Effector memory CD4-positive, alpha-beta T cell (primary cell): ENCODE results near the gene ZNRF3.

ENCODE experiments used
- DNase-seq, 3 donors: peaks; one replicate each; pipeline ENCODE4 v3.0.0-alpha.2; 2020
- H3K27ac ChIP-seq: 2 replicates; pipeline ENCODE4 v1.7.0; 2013; ENCODE audit warnings: mild to moderate bottlenecking, low read length, moderate library complexity; ENCODE audit not compliant: insufficient read depth, poor library complexity, severe bottlenecking
- H3K27me3 ChIP-seq: replicated peaks from 2 replicates; pipeline ENCODE4 v1.7.0; 2013; ENCODE audit warnings: mild to moderate bottlenecking, low read length; ENCODE audit not compliant: insufficient read depth, control insufficient read depth, poor library complexity, severe bottlenecking
- H3K36me3 ChIP-seq: 2 replicates; pipeline ENCODE4 v1.7.0; 2013; ENCODE audit warnings: mild to moderate bottlenecking, low read length, moderate library complexity; ENCODE audit not compliant: control insufficient read depth, insufficient read depth
- H3K4me1 ChIP-seq: 2 replicates; pipeline ENCODE4 v1.7.0; 2013; ENCODE audit warnings: low read length, mild to moderate bottlenecking; ENCODE audit not compliant: control insufficient read depth, insufficient read depth, poor library complexity, severe bottlenecking
- H3K4me3 ChIP-seq: 2 replicates; pipeline ENCODE4 v1.7.0; 2013; ENCODE audit warnings: low read length, low read depth, mild to moderate bottlenecking; ENCODE audit not compliant: insufficient read depth, poor library complexity, severe bottlenecking
- H3K9me3 ChIP-seq: 2 replicates; pipeline ENCODE4 v1.7.0; 2013; ENCODE audit warnings: mild to moderate bottlenecking, low read length, moderate library complexity; ENCODE audit not compliant: control insufficient read depth

ZNRF3 gene

GRCh38 chr22:28978863-28979796 is 95.8 kb downstream of the ZNRF3 start:
- Histone ChIP-seq H3K36me3 (no peaks in the 10 kb centered on the region), H3K4me3 (no peak overlapping the region), H3K27ac (no peak overlapping the region), H3K9me3 (no peaks in the 10 kb centered on the region), H3K4me1 (no peaks in the 10 kb centered on the region), H3K27me3 (peaks cover 4% of the 10 kb centered on the region)
- DNase-seq = no peak

DNA sequence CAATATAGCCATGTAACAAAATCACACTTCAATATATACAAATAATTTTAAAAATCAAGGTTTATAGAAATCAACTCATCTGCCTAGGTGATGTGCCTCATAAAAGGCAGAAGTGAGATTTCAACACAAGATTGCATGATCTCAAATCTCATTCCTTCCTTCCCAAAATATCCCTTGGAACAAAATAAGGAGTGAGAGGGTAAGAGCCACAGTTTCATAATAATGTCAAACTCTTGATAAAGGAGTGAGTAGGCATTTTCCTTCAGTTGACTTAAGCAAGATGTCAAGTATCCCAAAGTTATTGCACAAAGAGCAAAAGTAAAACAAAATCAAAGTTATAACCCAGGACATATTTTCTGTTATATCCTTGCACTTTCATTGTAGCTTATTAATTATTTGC is 97.0 kb downstream of the ZNRF3 start:
- no peak overlapping the region for H3K27ac ChIP-seq
- H3K4me3 ChIP-seq = no peak overlapping the region
- no peaks in the 10 kb centered on the region for H3K9me3 ChIP-seq
- no peaks in the 10 kb centered on the region for H3K36me3 ChIP-seq
- no peaks in the 10 kb centered on the region for H3K4me1 ChIP-seq
- no peak for DNase-seq
- peaks cover 4% of the 10 kb centered on the region for H3K27me3 ChIP-seq

DNA sequence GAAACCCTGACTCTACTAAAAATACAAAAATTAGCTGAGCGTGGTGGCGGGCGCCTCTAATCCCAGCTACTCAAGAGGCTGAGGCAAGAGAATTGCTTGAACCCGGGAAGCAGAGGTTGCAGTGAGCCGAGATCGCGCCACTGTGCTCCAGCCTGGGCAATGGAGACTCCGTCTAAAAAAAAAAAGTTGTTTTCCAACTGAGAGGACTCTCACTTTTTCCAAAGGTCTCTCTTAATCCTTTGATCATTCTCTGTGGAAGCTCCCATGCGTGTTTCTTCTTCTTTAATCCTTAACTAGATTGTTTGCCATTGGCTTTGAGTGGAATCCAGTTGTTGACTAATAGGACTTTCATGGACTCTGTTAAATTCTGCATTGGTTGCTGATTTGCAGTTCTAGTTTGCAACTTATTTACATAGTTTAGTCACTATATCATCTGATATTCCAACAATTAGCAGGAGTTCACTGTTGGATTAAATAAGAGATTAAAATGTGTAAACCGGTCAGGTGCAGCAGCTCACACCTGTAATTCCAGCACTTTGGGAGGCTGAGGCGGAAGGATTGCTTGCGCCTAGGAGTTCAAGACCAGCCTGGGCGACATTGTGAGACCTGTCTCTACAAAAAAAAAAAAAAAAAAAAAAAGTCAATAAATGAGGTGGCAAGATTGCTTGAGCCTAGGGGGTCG is 98.6 kb downstream of the ZNRF3 start:
- no peak for DNase-seq
- Histone ChIP-seq H3K36me3 (no peaks in the 10 kb centered on the region), H3K4me1 (no peaks in the 10 kb centered on the region), H3K27ac (no peak overlapping the region), H3K4me3 (no peak overlapping the region), H3K9me3 (no peaks in the 10 kb centered on the region), H3K27me3 (peaks cover 4% of the 10 kb centered on the region)

DNA sequence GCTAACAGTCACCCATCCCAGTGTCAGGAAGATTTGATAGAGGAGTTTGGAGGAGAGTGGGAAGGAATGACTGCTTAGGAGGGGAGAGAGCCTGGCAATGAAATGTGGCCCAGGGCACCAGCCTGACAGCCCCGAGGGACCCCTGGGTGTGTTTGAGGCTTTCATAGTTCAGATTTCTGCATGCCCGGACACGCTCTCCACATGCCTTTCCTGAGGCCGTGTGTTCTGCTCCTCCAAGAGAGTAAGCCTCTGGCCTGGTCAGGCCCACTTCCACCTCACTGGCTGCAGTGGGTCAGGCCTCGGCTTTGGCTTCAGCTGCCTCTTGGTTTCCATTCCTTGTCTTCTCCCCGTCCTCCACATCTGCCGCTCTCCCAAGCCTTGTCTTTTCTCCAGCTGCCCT is 99.8 kb downstream of the ZNRF3 start:
- Histone ChIP-seq H3K9me3 (no peaks in the 10 kb centered on the region), H3K4me1 (no peaks in the 10 kb centered on the region), H3K36me3 (no peaks in the 10 kb centered on the region), H3K27me3 (no peaks in the 10 kb centered on the region), H3K27ac (no peak overlapping the region), H3K4me3 (no peak overlapping the region)
- no peak for DNase-seq

DNA sequence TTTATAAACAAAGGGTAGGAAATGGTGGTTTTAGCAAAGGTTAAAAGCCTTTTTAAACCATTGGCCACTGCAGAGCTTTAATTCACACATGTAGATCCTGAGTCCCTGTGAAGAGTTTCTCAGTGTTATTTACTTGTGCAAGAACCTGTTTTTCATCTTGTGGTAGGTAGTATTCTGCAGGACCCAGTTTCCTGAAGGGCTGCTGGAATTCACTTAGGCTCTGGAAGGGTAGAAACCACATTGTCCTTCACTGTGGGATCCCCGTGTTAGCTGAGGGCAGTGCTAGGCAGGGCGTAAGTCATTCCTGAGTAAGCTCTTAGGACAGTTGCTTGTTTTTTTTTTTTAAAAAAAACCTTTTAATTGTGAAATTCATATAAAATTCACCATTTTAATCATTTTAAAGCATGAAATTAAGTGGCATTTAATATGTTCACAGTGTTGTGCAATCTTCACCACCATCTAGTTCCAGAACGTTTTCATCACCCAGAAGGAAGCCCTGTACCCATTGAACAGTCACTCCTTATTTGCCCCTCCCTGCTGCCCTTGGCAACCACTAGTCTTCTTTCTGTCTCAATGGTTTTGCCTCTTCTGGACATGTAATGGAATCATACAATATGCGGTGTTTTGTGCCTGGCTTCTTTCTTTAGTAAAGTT is 100.5 kb downstream of the ZNRF3 start:
- no peaks in the 10 kb centered on the region for H3K4me1 ChIP-seq
- no peaks in the 10 kb centered on the region for H3K9me3 ChIP-seq
- H3K36me3 ChIP-seq = no peaks in the 10 kb centered on the region
- no peak overlapping the region for H3K27ac ChIP-seq
- no peaks in the 10 kb centered on the region for H3K27me3 ChIP-seq
- no peak overlapping the region for H3K4me3 ChIP-seq
- no peak for DNase-seq

DNA sequence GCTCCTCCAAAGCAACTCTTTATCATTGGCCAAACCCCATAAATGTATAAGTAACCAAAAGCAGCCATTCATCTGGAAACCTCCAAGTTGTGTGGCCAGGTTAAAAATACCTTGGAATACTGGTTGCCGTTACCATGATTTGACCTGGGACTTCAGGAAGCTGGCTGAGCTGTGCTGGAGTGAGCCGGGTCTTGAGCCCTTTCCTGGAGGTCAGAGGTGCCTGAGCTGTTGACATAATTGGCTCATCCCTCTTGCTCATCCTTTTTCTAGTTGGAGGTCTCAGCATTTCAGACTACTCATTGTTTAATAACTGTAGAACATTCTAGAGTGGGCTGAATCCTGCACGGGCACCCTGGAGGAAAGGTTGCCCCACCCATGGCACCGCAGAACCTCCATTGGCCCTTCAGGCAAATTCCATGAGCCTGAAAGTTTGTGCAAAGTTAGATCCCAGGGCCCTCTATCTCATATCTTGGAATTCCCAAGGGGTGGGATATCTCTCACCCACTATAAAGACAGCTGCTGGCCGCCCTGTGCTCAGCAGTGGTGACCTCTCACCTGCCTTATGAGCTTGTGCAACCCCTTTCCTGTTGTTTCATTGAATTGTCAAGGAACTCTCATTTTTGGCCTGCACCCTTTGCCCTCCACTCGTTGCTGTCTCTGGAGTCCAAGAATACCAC is 101.2 kb downstream of the ZNRF3 start:
- no peaks in the 10 kb centered on the region for H3K27me3 ChIP-seq
- no peak overlapping the region for H3K27ac ChIP-seq
- H3K9me3 ChIP-seq = no peaks in the 10 kb centered on the region
- no peaks in the 10 kb centered on the region for H3K4me1 ChIP-seq
- DNase-seq = no peak
- no peak overlapping the region for H3K4me3 ChIP-seq
- H3K36me3 ChIP-seq = no peaks in the 10 kb centered on the region

- DNase-seq = no peak
- H3K27me3 ChIP-seq = no peaks in the 10 kb centered on the region
- no peak overlapping the region for H3K4me3 ChIP-seq
- no peak overlapping the region for H3K27ac ChIP-seq
- H3K36me3 ChIP-seq = no peaks in the 10 kb centered on the region
- H3K4me1 ChIP-seq = no peaks in the 10 kb centered on the region
- H3K9me3 ChIP-seq = no peaks in the 10 kb centered on the region
These were observed 102.4 kb downstream of the ZNRF3 start for GRCh38 chr22:28985581-28986290.

DNA sequence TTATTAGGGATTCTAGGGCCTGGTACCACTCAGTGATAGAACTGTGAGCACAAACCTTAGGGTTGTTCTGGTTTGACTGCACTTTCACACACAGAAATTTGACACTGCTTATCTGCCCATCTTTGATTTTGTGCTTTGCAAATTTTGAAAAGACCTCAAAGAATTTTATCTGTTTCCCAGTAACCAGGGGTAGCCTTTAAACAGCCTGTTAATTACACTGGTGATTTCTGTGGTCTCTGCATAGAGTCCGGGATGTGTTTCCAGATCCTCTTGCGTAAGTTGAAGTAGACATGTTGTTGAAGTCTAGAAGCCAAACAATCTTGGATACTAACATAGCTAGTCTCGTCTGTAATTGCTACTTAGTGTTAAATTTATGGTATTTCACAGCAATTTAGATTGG is 103.0 kb downstream of the ZNRF3 start:
- Histone ChIP-seq H3K9me3 (no peaks in the 10 kb centered on the region), H3K36me3 (no peaks in the 10 kb centered on the region), H3K4me3 (no peak overlapping the region), H3K4me1 (no peaks in the 10 kb centered on the region), H3K27ac (no peak overlapping the region), H3K27me3 (no peaks in the 10 kb centered on the region)
- no peak for DNase-seq

DNA sequence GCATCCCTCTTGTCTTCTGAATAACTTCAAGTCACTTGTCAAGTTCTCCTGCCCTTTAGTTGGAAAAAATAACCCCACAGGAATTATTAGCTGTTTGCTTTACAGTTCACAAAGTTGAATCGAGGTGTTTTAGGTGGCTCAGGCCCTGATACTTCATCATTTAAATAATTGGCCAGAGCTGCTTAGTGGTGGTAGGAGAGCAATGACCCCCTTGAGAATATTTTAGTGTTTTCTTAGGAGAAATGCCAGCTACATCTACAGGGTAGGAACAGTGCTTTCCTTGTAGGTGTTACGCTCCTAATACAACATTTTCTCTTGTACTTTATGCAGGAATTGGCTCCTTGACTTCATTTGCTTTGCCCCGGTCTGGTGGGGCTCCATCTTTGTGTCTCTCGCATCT is 105.1 kb downstream of the ZNRF3 start:
- Histone ChIP-seq H3K27ac (no peak overlapping the region), H3K4me1 (no peaks in the 10 kb centered on the region), H3K9me3 (no peaks in the 10 kb centered on the region), H3K36me3 (no peaks in the 10 kb centered on the region), H3K4me3 (no peak overlapping the region), H3K27me3 (no peaks in the 10 kb centered on the region)
- DNase-seq = no peak
